Peyer's patch (tissue), 4 donors: ENCODE measurements around the gene LY6G6F.

Experiments used
- POLR2A ChIP-seq, 2 donors: fragments of 450-650 bp; IDR thresholded peaks; one replicate each; pipeline ENCODE4 v1.5.1; 2017; ENCODE audit warnings: antibody characterized with exemption in 2 of 2, mild to moderate bottlenecking in 2 of 2, moderate library complexity in 2 of 2
- TF ChIP-seq, protein P1 (sequence below), 6 experiments: fragments of 450-650 bp in 4 of 6; fragments of 200-600 bp in 2 of 6; sonication (generic) in 1 of 6; IDR thresholded peaks; one replicate each; pipeline ENCODE4 v1.5.1; 2017 to 2019; ENCODE audit warnings: antibody characterized with exemption in 6 of 6, mild to moderate bottlenecking in 3 of 6, moderate library complexity in 1 of 6

DNA sequence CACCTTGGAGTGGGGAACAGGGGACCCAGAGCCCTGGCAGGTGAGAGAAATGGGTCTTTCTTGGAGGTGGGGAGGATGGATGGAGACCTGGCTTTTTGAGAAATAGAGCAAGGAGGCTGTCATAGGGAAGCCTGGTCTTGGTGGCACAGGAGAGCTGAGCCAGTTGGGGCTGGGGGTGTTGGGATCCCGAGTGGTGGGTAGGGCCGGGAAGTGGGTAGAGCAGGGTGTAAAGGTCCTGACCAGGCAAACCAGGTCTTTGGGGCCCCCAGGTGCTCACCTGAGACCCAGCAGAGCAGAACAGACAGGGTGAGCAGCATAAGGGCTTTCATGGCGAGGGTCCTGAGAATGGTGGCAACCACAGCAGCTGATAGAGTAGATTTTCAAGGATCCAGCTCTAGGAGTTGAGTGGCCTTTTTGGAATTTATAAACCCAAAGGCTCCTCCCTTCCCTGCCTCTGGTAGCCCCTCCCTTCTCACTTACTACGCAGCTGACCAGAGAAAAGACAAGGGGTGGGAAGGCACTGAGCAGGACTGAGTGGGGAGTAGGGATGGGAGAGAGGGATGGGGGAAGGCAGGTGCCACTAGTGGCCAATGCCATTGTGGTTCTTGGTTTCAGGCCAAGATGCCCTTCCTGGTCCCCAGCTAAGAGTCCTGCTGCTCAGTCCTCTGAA is 14.8 kb downstream of the LY6G6F start, which contains the start of gene LY6G6C:
- TF ChIP-seq POLR2A (IDR thresholded peaks at IDR 0.05) = no peak
- TF ChIP-seq, protein P1, sequence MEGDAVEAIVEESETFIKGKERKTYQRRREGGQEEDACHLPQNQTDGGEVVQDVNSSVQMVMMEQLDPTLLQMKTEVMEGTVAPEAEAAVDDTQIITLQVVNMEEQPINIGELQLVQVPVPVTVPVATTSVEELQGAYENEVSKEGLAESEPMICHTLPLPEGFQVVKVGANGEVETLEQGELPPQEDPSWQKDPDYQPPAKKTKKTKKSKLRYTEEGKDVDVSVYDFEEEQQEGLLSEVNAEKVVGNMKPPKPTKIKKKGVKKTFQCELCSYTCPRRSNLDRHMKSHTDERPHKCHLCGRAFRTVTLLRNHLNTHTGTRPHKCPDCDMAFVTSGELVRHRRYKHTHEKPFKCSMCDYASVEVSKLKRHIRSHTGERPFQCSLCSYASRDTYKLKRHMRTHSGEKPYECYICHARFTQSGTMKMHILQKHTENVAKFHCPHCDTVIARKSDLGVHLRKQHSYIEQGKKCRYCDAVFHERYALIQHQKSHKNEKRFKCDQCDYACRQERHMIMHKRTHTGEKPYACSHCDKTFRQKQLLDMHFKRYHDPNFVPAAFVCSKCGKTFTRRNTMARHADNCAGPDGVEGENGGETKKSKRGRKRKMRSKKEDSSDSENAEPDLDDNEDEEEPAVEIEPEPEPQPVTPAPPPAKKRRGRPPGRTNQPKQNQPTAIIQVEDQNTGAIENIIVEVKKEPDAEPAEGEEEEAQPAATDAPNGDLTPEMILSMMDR (IDR thresholded peaks at IDR 0.05) = no peak
